Liver (tissue), 3 donors: Measurements from ENCODE around the gene ACTR8.

Source experiments
- GABPA ChIP-seq, 2 donors: IDR thresholded peaks in 1 of 2; conservative IDR thresholded peaks in 1 of 2; 2 replicates each; pipeline ENCODE4 v1.6.1; 2016; ENCODE audit warnings: antibody characterized with exemption in 2 of 2, mild to moderate bottlenecking in 1 of 2, moderate library complexity in 1 of 2
- JUND ChIP-seq, 2 donors: IDR thresholded peaks; 2 replicates each; pipeline ENCODE4 v1.6.1; 2016; ENCODE audit warnings: antibody characterized with exemption in 2 of 2
- YY1 ChIP-seq: IDR thresholded peaks from 2 replicates; pipeline ENCODE4 v1.6.1; 2016; ENCODE audit warnings: antibody characterized with exemption, mild to moderate bottlenecking
- TF ChIP-seq, protein P1 (sequence below): fragments of 150-350 bp; IDR thresholded peaks from 2 replicates; pipeline ENCODE4 v1.5.1; 2017; ENCODE audit warnings: improper control_type of control experiment, low read depth, low read length; ENCODE audit not compliant: missing input control
- donor health status: healthy.
- donor health status: healthy.

DNA sequence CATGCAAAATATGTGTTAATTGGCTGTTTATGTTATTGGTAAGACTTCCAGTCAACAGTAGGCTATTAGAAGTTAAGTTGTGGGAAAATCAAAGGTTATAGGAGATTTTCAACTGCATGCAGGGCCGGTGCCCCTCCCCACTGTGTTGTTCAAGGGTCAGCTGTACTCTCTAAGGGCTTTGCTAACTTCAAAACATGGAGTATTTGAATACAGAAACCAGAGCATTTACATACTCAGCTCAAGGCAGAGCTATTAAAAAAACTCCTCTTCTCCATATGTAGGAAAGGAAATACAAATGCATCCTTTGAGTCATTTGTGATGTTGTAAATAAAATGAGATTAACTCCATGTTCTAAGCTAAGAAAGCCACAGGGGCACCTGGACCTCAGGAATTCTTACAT lies 18.8 kb downstream of the ACTR8 start:
- TF ChIP-seq, protein P1, sequence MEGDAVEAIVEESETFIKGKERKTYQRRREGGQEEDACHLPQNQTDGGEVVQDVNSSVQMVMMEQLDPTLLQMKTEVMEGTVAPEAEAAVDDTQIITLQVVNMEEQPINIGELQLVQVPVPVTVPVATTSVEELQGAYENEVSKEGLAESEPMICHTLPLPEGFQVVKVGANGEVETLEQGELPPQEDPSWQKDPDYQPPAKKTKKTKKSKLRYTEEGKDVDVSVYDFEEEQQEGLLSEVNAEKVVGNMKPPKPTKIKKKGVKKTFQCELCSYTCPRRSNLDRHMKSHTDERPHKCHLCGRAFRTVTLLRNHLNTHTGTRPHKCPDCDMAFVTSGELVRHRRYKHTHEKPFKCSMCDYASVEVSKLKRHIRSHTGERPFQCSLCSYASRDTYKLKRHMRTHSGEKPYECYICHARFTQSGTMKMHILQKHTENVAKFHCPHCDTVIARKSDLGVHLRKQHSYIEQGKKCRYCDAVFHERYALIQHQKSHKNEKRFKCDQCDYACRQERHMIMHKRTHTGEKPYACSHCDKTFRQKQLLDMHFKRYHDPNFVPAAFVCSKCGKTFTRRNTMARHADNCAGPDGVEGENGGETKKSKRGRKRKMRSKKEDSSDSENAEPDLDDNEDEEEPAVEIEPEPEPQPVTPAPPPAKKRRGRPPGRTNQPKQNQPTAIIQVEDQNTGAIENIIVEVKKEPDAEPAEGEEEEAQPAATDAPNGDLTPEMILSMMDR, result no peak
- TF ChIP-seq JUND (IDR thresholded peaks at IDR 0.05) (no peak), GABPA (IDR thresholded peaks at IDR 0.05 in 1 of 2, conservative IDR thresholded peaks at IDR 0.05 in 1 of 2) (no peak), YY1 (no peak)
